NB4 (cell line): ENCODE data around the gene C2orf76.

Experiments used
- DNase-seq: peaks from one replicate; pipeline ENCODE4 v3.0.0; 2010; ENCODE audit warnings: low read depth
- H3K4me3 ChIP-seq: one replicate; pipeline ENCODE4 v1.5.1; 2011; ENCODE audit warnings: mild to moderate bottlenecking, low read depth, low read length, moderate library complexity
- MYC ChIP-seq: IDR thresholded peaks from 2 replicates; pipeline ENCODE4 v1.6.1; 2011; ENCODE audit warnings: low read depth, low read length
- POLR2A ChIP-seq: IDR thresholded peaks from 2 replicates; pipeline ENCODE4 v1.6.1; 2011; ENCODE audit warnings: mild to moderate bottlenecking; ENCODE audit not compliant: insufficient read length; ENCODE audit errors: extremely low read depth
- TF ChIP-seq, protein P1 (sequence below): IDR thresholded peaks from 2 replicates; pipeline ENCODE4 v1.6.1; 2011; ENCODE audit warnings: low read depth, low read length
- TF ChIP-seq, protein P2 (sequence below): IDR thresholded peaks from one replicate; pipeline ENCODE4 v1.5.1; 2012; ENCODE audit warnings: low read depth, low read length

The C2orf76 gene

DNA sequence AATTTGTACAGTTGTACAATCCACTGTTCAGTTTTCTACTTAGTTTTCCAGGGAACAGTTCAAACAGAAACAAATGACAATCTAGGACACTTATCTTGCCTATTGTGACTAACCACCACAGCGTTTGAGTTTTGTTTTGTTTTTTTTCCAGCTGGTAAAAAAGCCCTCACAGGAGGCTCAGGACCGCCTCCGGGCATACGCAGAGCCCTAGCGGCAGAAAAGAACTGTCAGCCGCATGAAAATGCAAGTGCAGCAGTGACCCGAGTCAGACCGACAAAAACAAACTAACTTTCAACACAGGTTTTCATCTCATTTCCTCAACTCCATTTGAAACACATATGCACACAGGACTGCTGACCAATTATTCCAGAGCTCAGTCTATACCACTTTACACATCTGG lies 74.4 kb downstream of the C2orf76 start:
- TF ChIP-seq POLR2A, result no peak
- TF ChIP-seq, protein P1, sequence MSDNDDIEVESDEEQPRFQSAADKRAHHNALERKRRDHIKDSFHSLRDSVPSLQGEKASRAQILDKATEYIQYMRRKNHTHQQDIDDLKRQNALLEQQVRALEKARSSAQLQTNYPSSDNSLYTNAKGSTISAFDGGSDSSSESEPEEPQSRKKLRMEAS, result no peak
- TF ChIP-seq MYC, result no peak
- TF ChIP-seq, protein P2, sequence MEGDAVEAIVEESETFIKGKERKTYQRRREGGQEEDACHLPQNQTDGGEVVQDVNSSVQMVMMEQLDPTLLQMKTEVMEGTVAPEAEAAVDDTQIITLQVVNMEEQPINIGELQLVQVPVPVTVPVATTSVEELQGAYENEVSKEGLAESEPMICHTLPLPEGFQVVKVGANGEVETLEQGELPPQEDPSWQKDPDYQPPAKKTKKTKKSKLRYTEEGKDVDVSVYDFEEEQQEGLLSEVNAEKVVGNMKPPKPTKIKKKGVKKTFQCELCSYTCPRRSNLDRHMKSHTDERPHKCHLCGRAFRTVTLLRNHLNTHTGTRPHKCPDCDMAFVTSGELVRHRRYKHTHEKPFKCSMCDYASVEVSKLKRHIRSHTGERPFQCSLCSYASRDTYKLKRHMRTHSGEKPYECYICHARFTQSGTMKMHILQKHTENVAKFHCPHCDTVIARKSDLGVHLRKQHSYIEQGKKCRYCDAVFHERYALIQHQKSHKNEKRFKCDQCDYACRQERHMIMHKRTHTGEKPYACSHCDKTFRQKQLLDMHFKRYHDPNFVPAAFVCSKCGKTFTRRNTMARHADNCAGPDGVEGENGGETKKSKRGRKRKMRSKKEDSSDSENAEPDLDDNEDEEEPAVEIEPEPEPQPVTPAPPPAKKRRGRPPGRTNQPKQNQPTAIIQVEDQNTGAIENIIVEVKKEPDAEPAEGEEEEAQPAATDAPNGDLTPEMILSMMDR, result no peak
- no peak for DNase-seq
- H3K4me3 ChIP-seq, result no peak overlapping the region

DNA sequence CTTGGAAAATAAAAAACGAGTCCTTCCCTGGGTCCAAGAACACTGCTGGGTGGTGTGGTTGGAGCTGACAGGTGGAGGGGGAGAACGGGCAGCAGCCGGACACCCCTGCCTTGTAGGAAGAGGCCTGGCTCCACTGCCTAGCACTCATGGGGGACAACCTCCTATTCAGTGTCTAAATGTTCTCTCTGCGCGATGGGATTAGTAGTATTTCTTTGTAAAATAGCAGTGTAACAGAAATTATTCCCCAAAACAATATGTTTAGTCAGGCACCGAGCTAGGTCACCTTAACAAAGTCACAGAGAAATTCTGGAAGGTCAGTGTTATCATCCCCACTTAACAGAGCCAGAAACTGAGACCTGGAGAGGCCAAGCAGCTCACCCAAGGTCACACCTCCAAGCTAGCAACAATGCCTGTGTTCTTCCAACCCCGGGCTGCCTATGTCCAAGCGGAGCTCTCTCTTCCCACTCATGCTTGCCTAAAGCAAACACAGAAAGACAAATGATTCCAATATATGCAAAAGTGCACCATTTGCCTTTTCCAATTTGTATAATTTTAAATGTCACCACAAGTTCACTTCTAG lies 75.0 kb downstream of the C2orf76 start:
- DNase-seq, result no peak
- TF ChIP-seq MYC, result no peak
- TF ChIP-seq, protein P2, result no peak
- TF ChIP-seq, protein P1, result no peak
- TF ChIP-seq POLR2A, result no peak
- no peak overlapping the region for H3K4me3 ChIP-seq

DNA sequence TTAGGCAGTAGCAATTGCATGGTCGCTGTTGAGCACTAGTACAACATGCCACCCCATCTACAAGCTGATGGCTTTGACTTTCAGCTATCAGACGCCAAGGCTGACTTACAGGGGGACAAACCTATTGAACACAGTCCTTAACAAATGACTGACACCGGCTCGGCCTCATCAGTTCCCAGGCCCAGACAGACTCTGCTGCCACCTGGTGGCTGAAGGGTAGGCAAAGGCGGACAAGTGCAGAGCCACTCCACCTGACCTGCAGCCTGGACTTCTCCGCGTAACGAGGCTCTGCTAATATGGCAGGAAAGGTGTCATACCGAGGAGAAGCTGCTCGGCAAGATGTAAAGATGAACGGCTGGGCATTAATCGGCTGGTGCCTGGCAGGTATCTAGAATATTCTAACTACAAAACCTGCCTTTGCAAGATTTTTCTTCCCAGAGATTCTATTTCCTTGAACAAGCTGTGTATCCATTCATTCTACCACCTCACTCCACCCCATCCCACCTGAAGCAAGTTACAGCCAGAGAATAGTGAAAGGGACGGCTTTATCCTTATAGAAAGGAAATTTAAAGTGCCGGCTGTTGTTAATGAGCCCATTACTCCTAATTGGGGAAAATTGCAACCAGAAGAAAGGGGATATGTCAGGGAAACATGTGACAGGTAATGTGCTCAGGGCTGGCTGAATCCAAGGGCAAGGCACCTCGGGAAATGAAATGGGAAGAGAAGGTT lies 75.6 kb downstream of the C2orf76 start:
- TF ChIP-seq, protein P2, result peak; percentile 84
- no peak for TF ChIP-seq POLR2A
- peak; percentile 74 for DNase-seq
- H3K4me3 ChIP-seq, result no peak overlapping the region

DNA sequence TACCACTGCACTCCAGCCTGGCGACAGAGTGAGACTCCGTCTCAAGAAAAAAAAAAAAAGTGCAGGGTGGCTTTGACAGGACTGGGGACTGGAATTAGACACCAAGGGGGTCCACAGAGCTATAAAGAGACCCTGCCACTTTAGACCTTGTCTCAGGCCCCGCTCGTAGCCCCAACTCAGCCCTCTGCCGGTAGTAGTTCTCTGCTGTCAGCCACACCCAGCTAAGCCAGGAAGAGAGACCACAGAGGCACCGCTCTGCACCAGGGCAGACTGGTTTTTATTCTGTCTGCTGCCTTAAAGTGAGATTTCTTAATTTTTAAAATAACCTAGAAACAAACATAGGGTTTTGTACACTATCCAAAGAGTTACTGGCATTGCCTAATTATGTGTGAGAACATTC lies 77.0 kb downstream of the C2orf76 start:
- no peak for DNase-seq
- H3K4me3 ChIP-seq, result no peak overlapping the region
- no peak for TF ChIP-seq POLR2A
- TF ChIP-seq, protein P2, result no peak
- TF ChIP-seq, protein P1, result no peak
- no peak for TF ChIP-seq MYC

DNA sequence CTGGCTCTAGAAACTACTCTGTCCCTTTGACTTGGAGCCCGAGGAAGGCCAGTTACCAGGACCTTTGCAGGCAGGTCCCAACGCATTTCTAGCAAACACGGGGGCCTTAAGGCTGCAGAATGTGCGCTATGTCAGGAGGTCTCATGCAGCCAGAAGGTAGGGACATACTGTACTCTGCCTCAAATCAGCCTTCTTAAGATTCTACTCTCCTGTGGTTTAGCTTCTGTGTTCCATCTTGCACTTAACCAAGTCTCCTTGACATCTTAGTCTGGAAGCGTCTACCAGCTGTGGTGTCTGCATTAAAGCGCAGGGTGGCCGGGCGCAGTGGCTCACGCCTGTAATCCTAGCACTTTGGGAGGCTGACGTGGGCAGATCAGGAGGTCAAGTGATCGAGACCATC lies 77.5 kb downstream of the C2orf76 start:
- DNase-seq, result no peak
- TF ChIP-seq, protein P2, result no peak
- no peak for TF ChIP-seq POLR2A
- no peak for TF ChIP-seq MYC
- H3K4me3 ChIP-seq, result no peak overlapping the region

DNA sequence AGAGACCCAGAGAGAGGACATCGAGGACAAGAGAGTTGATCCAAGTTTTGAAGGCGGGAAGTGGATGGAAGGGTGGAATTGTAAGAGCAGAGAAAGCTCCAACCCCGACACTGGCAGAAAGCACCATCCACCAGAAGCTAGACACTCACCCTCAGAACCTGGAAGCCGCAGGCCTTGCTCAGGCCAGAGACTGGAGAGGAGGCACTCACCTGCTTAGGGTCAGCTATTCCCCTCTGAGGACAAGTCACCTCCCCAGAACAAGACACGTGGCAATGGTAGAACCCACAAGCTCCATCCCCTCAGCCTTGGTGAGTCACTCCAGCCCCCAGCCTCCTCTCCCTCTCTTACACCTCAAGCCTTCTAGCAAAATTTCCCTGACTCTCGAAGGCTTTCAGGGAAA lies 78.1 kb downstream of the C2orf76 start:
- TF ChIP-seq MYC, result no peak
- TF ChIP-seq POLR2A, result no peak
- TF ChIP-seq, protein P1, result no peak
- TF ChIP-seq, protein P2, result no peak
- no peak overlapping the region for H3K4me3 ChIP-seq
- DNase-seq, result no peak
